NOMO-1 treated with dmso at 0.1 percent for 144 hours (cell line): ENCODE measurements around the gene KRT23.

ENCODE experiments used
- DNase-seq: peaks from one replicate; lab custom pipeline; 2025; ENCODE audit not compliant: unreplicated experiment; lab: John Stamatoyannopoulos, UW

The KRT23 gene

DNA sequence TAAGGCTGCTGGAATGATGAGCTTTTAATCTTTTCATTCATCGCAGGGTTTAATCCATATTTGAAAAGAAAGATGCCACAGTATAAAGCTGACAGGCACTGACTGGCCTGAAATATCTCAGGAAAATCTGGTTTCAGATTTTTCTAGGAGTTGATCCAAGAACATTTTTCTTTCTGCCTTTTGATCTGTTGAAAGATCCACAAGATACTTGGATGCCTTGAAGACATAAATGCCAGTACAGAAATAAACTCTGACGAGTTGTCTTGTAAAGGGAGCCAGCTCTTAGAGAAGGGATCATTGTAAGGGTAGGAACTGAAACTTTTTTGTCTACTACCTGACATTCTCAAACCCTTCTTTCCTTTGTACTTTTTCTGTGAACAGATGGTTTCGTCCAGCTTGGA is 27.0 kb downstream of the KRT23 start:
- no peak for DNase-seq

GRCh38 chr17:40909755-40910154 is 27.7 kb downstream of the KRT23 start:
- peak; percentile 42 for DNase-seq

DNA sequence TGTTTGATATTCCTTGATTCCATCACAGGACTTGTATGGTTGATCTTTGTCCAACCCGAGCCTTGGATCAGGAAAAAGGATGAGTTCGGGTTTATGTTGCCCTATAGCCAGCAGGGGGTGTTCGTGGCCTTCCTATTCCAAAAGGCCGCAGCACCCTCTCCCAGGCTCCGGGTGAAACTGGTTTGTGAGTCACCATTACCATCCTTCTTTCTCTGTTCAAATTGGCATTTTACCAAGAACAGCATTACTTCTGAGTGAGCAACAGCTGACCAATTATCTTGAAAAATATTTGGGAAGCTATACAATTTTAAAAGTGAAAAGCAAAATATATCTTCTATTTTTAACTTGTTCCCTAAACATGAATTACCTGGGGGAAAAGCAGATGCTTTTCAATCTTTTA is 28.1 kb downstream of the KRT23 start:
- peak; percentile 50 for DNase-seq

GRCh38 chr17:40906613-40907012 is 30.8 kb downstream of the KRT23 start:
- DNase-seq = no peak

DNA sequence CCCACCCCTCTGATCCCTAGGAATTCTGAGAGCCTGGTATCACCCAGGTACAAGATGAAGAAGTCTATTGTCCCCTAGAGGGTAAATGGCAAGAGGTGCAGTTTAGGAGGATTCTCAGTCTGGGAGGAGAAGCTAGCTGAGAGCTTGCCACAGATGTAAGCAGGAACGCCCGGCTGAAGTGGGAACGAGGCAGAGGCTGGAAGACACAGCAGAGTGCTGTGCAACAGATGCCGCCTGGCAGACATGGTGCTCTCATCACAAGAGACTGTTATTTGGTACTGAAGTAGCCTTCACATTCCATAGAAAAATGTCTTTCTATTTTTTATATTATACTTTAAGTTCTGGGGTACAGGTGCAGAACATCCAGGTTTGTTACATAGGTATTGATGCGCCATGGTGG is 32.1 kb downstream of the KRT23 start:
- no peak for DNase-seq

- DNase-seq = peak; percentile 77
Observed at GRCh38 chr17:40903129-40903847, 34.2 kb downstream of the KRT23 start.

GRCh38 chr17:40902498-40902897 is 34.9 kb downstream of the KRT23 start:
- DNase-seq = no peak

DNA sequence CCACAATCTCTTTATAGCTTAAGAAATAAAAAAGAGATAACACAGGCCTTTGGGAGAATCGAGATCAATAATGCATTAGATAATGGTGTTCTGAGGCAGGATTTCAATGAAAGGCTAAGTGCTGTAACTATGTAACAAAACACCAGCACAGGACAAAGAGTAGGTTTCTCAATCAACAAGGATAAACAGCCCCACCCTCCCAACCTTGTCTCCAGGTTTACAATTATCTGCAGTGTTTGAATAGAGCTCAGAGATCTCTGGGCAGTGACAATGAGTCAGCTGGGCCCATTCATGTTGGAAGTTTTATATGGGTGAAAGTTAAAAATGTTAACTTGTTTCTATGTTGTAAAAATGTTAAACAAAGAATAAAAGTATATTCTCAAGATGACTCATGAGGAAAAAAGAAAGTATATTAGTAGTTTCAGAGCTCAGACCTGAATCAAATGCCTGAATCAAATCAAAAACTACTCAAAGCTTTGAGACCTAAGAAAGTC is 35.4 kb downstream of the KRT23 start:
- no peak for DNase-seq

- DNase-seq = no peak
Observed at GRCh38 chr17:40900809-40901356, 36.6 kb downstream of the KRT23 start.

- DNase-seq = no peak
Observed at GRCh38 chr17:40896916-40897455, 40.5 kb downstream of the KRT23 start.

DNA sequence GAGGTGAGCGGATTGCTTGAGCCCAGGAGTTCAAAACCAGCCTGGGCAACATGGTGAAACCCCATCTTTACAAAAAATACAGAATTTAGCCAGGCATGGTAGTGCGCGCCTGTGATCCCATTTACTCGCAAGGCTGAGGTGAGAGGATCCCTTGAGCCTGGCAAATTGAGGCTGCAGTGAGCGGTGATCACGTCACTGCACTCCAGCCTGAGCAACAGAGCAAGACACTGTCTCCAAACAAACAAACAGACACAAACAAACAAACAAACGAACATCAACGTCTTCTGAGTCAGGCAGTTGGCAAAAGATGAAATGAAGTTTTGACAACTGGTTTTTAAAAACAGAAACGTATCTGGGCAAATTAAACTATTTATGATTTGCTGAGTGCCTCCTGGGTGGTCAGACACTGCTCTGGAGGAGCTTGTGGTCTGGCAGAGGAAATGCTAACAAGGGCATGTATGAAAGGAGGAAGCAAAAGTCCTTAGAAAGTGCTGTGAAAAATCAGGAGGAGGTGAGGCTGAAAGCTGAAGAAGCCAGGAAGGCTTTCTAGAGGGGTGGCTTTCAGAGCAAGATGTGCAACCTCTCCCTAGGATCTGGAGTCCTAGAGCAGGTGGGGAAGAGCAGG is 42.2 kb downstream of the KRT23 start:
- peak; percentile 50 for DNase-seq

DNA sequence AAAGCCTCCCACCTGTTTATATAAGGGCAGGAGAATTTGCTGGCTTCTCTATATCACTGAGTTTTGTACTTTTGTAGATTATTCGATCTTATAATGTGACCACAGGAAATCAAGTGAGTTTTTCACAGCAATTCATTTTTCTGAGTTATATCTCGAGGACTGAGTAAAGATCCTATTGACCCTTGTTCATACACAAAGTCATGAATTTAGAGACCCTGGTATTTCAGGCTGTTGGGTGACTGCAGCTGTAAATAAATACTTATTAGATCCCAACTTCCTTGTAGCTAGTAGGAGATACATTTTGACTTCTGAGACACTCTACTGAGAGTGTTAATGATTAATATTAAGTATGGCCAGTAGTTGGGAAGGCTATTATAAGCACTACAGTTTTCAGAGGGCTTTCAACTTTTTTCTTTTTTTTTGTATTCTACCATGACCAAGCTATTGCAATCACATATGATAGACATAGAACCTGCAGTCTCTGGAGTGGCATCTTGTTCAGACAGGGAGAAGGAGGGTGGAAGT is 49.2 kb downstream of the KRT23 start:
- DNase-seq = no peak

DNA sequence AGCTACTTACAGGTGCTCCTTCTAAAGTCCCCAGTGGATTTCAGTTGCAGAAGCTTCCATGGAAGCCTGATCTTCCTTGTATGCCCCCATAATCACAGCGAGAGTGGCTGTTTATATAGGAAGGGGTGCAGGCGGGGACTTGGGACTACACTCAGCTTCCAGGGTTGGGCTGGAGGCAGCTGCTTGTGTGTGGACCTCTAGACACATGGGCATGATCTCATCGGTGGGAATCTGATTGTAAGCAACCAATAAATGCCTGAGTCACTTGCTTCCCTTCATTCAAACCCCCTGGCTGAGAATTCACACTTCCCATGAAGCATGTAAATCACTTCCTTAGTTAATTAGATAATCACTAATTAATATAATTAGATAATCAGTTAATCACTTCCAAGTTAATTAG is 51.4 kb downstream of the KRT23 start:
- DNase-seq = no peak

DNA sequence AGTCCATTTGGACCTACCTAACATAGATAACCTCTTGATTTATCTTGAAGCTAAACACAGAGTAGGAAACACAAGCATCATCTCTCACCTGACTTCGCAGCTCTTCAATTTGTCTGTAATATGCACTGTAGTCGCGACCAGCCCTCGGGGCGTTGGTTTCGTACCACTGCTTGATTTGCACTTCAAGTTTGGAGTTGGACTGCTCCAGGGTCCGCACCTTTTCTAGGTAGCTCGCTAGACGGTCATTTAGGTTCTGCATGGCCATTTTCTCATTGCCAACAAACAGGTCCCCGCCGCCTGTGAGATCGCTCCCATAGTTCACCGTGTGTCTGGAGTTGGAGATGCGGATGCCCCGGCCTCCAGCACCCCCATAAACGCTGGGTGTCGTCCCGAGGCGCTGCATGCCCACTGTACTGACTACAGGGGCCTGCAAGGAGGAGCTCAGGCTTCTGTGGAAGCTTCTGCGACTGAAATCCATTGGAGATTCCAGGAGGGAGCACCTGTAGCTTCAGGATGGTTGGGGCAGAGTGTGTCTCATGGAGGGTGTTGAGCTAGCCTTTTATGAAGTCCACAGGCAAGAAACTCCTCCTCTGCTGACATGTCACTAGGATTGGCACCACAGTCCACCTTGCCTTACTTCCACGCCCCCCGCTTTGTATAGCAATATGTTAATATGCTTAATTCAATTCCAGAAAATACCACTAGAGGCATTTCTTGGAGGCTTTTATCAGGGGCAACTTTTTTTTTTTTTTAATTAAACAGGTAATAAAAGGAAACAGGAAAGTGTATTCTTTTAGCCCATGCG is 52.5 kb downstream of the KRT23 start, which contains the start of gene KRT20:
Gene KRT20, minus strand, starts transcription at position 535 of the 805 bp plus-strand sequence. Its CDS starts 57 bp downstream, at position 478.
- no peak for DNase-seq

GRCh38 chr17:40883626-40884334 is 53.7 kb downstream of the KRT23 start:
- DNase-seq = no peak

- no peak for DNase-seq
Observed at GRCh38 chr17:40883031-40883430, 54.4 kb downstream of the KRT23 start.

DNA sequence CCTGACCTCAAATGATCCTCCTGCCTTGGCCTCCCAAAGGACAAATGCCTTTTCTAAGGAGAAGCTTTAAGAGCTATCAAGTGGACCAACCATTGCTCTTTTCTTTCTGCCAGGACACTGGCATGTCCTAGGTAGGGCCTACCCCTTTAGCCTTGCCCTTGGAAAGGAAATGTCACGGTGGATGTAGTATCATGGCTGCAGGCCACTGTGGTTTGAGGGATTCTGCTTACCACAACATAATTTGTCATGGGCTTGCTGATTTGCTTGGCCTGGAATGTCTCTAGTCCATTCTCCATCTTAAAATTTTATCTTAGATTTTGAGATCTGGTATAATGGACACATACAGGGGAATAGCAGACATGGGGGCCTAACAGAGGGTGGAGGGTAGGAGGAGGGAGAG is 58.4 kb downstream of the KRT23 start:
- DNase-seq = no peak

GRCh38 chr17:40878044-40878443 is 59.4 kb downstream of the KRT23 start:
- DNase-seq = no peak

GRCh38 chr17:40873801-40874200 is 63.6 kb downstream of the KRT23 start:
- DNase-seq = no peak

DNA sequence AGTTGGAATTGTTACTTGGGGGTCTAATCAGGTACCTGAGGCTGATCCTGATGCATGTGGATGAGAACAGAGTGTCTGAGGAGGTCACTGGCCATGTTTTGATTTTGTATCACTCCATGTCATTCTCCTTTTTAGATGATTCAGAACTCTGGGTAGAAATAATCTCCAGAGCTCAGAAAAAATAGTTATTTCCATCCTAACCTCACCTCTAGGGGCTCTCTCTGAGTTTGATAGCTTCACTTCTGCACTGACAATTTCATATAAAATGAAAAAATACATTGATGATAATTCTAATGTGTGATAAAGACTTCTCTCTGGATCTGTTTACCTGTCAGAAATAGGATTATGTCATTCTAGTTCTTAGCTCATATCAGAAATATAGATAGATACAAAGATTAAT is 64.2 kb downstream of the KRT23 start:
- DNase-seq = no peak
